ENCODE measurements around the gene TLK1.

GRCh38 chr2:171185941-171186340 lies 25.2 kb upstream of the TLK1 start:
- no peak for TF ChIP-seq PPARA (CRISPR knock-in tag; IDR thresholded peaks at IDR 0.05; ENCODE audit: borderline replicate concordance)
- no peak for TF ChIP-seq SNAI2 (CRISPR knock-in tag; IDR thresholded peaks at IDR 0.05)
- no peak for TF ChIP-seq ZFP30 (CRISPR knock-in tag; IDR thresholded peaks at IDR 0.05)
